Heart left ventricle (tissue), 16 donors: Measurements from ENCODE around the gene ADCY9. TPM values are rescaled to one million over a fixed set of nuclear protein-coding genes. Genes with fewer than 3 reads are reported as not detected.

Experiments used
- ATAC-seq, 4 donors: fragments of 200-7000 bp; cut with Tn5 transposase; one replicate each; pipeline ENCODE4 v1.9.1; 2020 to 2022; ENCODE audit warnings: moderate library complexity in 4 of 4, mild to moderate bottlenecking in 3 of 4, moderate number of reproducible peaks in 1 of 4
- DNase-seq, 5 donors: peaks; one replicate each; pipeline ENCODE4 v3.0.0-alpha.2; 2020
- H3K27ac ChIP-seq, 12 donors: fragments of 200-600 bp; sonication (generic) in 4 of 12; one replicate each; pipeline versions ENCODE4 v1.5.0 to v1.8.0; 2016 to 2022; ENCODE audit warnings: mild to moderate bottlenecking in 2 of 12
- H3K27me3 ChIP-seq, 9 donors: fragments of 200-600 bp; sonication (generic) in 2 of 9; one replicate each; pipeline versions ENCODE4 v1.5.1 to v1.8.0; 2016 to 2022; ENCODE audit warnings: mild to moderate bottlenecking in 3 of 9
- H3K36me3 ChIP-seq, 9 donors: fragments of 200-600 bp; sonication (generic) in 2 of 9; one replicate each; pipeline versions ENCODE4 v1.5.0 to v1.8.0; 2018 to 2022; ENCODE audit warnings: mild to moderate bottlenecking in 2 of 9
- H3K4me1 ChIP-seq, 12 donors: fragments of 200-600 bp; sonication (generic) in 4 of 12; one replicate each; pipeline versions ENCODE4 v1.5.0 to v1.8.0; 2016 to 2022; ENCODE audit warnings: mild to moderate bottlenecking in 3 of 12
- H3K4me3 ChIP-seq, 12 donors: fragments of 200-600 bp; sonication (generic) in 4 of 12; one replicate each; pipeline versions ENCODE4 v1.5.0 to v1.8.0; 2017 to 2022; ENCODE audit warnings: mild to moderate bottlenecking in 9 of 12, moderate library complexity in 4 of 12
- H3K9me3 ChIP-seq, 12 donors: fragments of 200-600 bp; sonication (generic) in 4 of 12; one replicate each; pipeline versions ENCODE4 v1.5.0 to v1.8.0; 2016 to 2022; ENCODE audit warnings: mild to moderate bottlenecking in 1 of 12
- POLR2A ChIP-seq, 2 donors: fragments of 450-650 bp; IDR thresholded peaks; one replicate each; pipeline ENCODE4 v1.6.1; 2017; ENCODE audit warnings: antibody characterized with exemption in 2 of 2, mild to moderate bottlenecking in 2 of 2, moderate library complexity in 2 of 2
- WGBS, 4 donors: extraction: QIAGEN DNeasy Blood & Tissue Kit in 2 of 4; methylation state at CpG; one replicate each; pipeline versions ENCODE4 v1.1.5 to v1.1.7; 2013 to 2018; 5-methylcytosine and 5-hydroxymethylcytosine counted together
- intact Hi-C, 10 donors: fragments of 100-400 bp; cut with DNase I; formaldehyde crosslinking; loops; one replicate each; pipeline versions ENCODE4 v1.11.1 to v1.14.2; 2022
- polyA plus RNA-seq, 2 donors: library from polyadenylated mRNA; stranded (reverse); fragments of 200-250 nt; gene quantifications; one replicate each; pipeline ENCODE4 v1.2.3, GENCODE V29; 2013
- total RNA-seq, 9 donors: library from RNA; depleted of rRNA in 2 of 9; stranded (reverse); fragments of >200 nt in 2 of 9; fragmentation: NEBNext Ultra II Directional in 3 of 9; extraction: Animal tissue kit (Norgen Biotek cat#: 25700) in 3 of 9; gene quantifications; one replicate each; pipeline versions ENCODE4 v1.1.0 to v1.2.4, GENCODE V29; 2016 to 2023
- TF ChIP-seq, protein P1 (sequence below), 12 donors: fragments of 200-600 bp; sonication (generic) in 4 of 12; IDR thresholded peaks; one replicate each; pipeline versions ENCODE4 v1.5.0 to v1.8.0; 2018 to 2022; ENCODE audit warnings: antibody characterized with exemption in 12 of 12, mild to moderate bottlenecking in 5 of 12
- donor health status: ischemic (EF 13 %, LVEDD 7.1; RV severe dilation, severe dysfunction).
- donor health status: healthy with polysubstance abuse.
- donor health status: DM: no; HTN: yes; CAD: no.
- donor health status: DM: no; HTN: no; CAD: no.
- donor health status: ischemic (EF 25% LVEDD 6.9; RV normal size, moderate dysfunction).
- donor health status: ischemic (EF 25% LVEDD 5.7; RV mildly dilated, moderate dysfunction).
- donor health status: healthy.
- donor health status: DM: yes; HTN: yes; CAD: no.
- donor health status: ischemic (EF 35%, LVEDD 5.7; RV mildly dilated, moderate dysfunction).
- donor health status: nonischemic (EF 11% LVEDD 7.7; RV severe dilation, severe dysfunction).
- donor health status: DM: yes; HTN: yes; CAD: no.
- donor health status: PGD.
- donor health status: ischemic (EF 29% LVEDD 5.4; RV normal size, mild dysfunction).
- donor health status: nonischemic (EF 23%, LVEDD 6.1; RV moderate dilation, normal function).

The ADCY9 gene
- total and polyA plus RNA-seq, 11 donors: 11.8 to 85.8 (median 45.0) TPM

DNA sequence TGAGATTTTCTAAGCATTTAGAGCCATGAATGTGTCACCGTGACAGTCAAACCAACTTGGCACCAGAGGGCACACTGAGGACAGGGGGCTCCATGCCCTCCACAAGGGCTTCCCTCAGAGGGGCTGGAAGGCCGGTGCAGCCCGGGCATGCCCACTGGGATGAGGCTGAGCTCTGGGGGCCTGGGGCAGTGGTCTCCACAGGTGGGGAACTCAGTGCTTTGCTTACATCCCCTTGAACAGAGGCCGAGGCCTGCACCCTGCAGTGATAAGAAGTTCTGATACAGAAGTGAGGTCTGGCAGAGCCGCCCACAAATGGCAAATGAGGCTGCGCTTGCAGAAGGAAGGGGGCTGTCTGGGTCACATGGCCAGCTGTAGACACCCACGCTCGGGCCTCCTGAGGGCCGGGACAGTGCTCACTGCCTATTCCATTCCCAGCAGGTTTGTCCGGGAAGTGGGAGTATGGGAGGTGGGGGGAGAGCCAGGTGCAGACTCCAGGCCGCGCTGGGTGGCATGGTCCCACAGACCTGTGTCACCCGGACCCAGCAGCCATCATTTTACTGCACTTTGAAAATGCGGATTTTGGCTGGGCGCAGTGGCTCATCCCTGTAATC, 118.9 kb downstream of the ADCY9 start:
- Histone ChIP-seq H3K4me1 (peaks cover 0 to 30% (median 15%) of the 10 kb centered on the region in 12 donors), H3K36me3 (peaks cover 0 to 10% (median 0%) of the 10 kb centered on the region in 9 donors), H3K9me3 (no peaks in the 10 kb centered on the region), H3K27me3 (no peaks in the 10 kb centered on the region), H3K27ac (no peak overlapping the region), H3K4me3 (no peak overlapping the region)
- ATAC-seq (peak in 1 of 4 donors; percentile 16), DNase-seq (no peak)
- 73 to 87% (median 78%) methylated on average over 10 to 15 of the region's 15 CpGs for WGBS, 4 donors
- intact Hi-C loops: loop anchor here in 2 of 10 donors (10.0 kb wide), 2 partner anchors 63 to 257 kb away; no protein-coding TSS in a partner anchor
- TF ChIP-seq, protein P1, sequence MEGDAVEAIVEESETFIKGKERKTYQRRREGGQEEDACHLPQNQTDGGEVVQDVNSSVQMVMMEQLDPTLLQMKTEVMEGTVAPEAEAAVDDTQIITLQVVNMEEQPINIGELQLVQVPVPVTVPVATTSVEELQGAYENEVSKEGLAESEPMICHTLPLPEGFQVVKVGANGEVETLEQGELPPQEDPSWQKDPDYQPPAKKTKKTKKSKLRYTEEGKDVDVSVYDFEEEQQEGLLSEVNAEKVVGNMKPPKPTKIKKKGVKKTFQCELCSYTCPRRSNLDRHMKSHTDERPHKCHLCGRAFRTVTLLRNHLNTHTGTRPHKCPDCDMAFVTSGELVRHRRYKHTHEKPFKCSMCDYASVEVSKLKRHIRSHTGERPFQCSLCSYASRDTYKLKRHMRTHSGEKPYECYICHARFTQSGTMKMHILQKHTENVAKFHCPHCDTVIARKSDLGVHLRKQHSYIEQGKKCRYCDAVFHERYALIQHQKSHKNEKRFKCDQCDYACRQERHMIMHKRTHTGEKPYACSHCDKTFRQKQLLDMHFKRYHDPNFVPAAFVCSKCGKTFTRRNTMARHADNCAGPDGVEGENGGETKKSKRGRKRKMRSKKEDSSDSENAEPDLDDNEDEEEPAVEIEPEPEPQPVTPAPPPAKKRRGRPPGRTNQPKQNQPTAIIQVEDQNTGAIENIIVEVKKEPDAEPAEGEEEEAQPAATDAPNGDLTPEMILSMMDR (IDR thresholded peaks at IDR 0.05): no peak
- no peak for TF ChIP-seq POLR2A (IDR thresholded peaks at IDR 0.05)

DNA sequence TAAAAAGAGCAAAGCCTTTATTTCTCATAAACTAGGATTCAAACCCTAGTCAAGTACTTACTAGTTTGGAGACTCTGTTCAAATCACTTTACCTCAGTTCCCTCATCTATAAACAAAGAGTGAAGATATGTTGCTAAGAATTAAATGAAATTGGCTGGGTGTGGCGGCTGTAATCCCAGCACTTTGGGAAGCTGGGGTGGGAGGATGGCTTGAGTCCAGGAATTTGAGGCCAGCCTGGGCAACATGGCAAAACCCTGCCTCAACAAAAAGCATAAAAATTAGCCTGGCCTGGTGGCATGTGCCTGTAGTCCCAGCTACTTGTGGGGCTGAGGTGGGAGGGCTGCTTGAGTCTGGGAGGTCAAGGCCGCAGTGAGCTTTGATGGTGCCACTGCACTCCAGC, 121.2 kb downstream of the ADCY9 start:
- WGBS, 4 donors: 47 to 90% (median 51%) methylated on average over 2 of the region's 2 CpGs
- Histone ChIP-seq H3K27ac (no peak overlapping the region), H3K27me3 (no peaks in the 10 kb centered on the region), H3K36me3 (peaks cover 0 to 19% (median under 1%) of the 10 kb centered on the region in 9 donors), H3K4me3 (no peak overlapping the region), H3K4me1 (peaks cover 0 to 18% (median 9%) of the 10 kb centered on the region in 12 donors), H3K9me3 (no peaks in the 10 kb centered on the region)
- ATAC-seq: no peak
- intact Hi-C loops: loop anchor here in 2 of 10 donors (10.0 kb wide), 2 partner anchors 60 to 260 kb away; no protein-coding TSS in a partner anchor
- TF ChIP-seq, protein P1 (IDR thresholded peaks at IDR 0.05): no peak
- no peak for TF ChIP-seq POLR2A (IDR thresholded peaks at IDR 0.05)
- DNase-seq: no peak

DNA sequence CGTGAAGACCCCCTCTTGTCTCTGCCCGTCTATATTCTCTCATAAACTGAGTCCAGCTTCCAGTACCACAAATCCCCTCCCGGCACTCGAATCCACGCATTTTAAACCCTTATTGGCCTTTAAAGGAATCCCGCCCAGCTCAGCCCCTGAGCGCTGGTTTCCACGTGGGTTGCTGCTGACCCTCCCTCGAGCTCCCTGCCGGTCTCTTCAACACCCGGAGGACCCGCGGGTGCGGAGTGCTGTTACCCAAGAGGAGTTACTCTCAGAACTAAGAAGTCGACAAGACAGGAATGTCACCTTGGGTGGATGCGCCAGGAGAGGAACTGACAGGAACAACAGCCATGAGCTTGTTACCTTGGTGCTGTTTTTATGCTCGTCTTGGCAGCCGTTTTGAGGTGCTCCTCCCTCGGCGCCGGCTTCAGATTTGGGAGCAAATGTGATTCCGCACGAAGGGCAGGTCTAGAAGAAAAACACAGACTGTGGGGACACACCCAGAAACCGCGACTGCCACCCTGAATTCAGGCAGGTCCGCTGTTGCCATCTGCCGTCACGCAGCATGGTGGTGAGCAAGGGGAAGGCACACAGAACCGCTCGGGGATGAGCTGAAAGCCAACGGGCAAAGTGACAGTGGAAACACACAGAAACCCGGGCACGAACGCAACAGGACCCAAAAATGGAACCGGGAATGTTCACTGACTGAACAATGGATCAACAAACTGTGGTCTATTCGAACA, 123.0 kb downstream of the ADCY9 start:
- intact Hi-C loops: loop anchor here in 2 of 10 donors (10.0 kb wide), 2 partner anchors 58 to 262 kb away; no protein-coding TSS in a partner anchor
- peaks cover 0 to 30% (median 12%) of the 10 kb centered on the region in 9 donors for H3K36me3 ChIP-seq
- 93 to 95% (median 95%) methylated on average over 35 to 36 of the region's 36 CpGs for WGBS, 4 donors

More for the DNA sequence above, 123.0 kb downstream of the ADCY9 start:
- DNase-seq: no peak
- Histone ChIP-seq H3K9me3 (no peaks in the 10 kb centered on the region), H3K27ac (no peak overlapping the region), H3K4me1 (peaks cover 0 to 6% (median 0%) of the 10 kb centered on the region in 12 donors), H3K27me3 (no peaks in the 10 kb centered on the region), H3K4me3 (no peak overlapping the region)
- no peak for ATAC-seq
- no peak for TF ChIP-seq POLR2A (IDR thresholded peaks at IDR 0.05)
- TF ChIP-seq, protein P1 (IDR thresholded peaks at IDR 0.05): no peak
